ENCODE data around the gene NAA16.
A peak's percentile ranks its signal among the peaks of the same experiment; 100 is the strongest.

Gene NAA16

DNA sequence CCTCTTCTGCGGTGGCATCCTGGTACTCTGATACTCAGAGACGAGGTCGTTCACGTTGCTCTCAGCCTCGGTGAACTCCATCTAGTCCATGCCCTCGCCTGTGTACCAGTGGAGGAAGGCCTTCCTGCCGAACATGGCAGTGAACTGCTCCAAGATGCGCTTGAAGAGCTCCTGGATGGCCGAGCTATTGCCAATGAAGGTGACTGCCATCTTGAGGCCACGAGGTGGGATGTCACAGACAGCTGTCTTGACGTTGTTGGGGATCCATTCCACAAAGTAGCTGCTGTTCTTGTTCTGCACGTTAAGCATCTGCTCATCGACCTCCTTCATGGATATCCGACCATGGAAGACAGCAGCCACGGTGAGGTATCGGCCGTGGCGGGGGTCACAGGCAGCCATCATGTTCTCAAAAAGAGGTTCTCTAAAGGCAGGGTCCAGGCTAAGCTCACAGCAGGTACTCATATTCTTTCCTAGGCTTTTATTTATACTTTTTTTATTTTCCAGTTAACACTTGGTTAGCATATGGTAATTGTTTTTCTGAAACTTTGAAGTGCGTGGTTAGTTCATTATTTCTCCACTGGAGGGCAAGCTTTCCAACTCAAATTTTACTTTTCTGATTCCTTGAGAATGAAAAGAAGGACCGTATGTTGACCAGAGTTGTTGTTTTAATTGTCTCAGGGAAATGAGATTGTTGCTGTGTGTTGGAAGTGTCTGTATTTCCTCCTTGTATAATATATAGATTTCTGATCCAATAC lies 73.9 kb downstream of the NAA16 start:
- H3K4me3 ChIP-seq (ENCODE audit: low read depth, low read length), result no peak overlapping the region
- peak; percentile 21 for DNase-seq (ENCODE audit: low read depth)
- TF ChIP-seq, protein P1, sequence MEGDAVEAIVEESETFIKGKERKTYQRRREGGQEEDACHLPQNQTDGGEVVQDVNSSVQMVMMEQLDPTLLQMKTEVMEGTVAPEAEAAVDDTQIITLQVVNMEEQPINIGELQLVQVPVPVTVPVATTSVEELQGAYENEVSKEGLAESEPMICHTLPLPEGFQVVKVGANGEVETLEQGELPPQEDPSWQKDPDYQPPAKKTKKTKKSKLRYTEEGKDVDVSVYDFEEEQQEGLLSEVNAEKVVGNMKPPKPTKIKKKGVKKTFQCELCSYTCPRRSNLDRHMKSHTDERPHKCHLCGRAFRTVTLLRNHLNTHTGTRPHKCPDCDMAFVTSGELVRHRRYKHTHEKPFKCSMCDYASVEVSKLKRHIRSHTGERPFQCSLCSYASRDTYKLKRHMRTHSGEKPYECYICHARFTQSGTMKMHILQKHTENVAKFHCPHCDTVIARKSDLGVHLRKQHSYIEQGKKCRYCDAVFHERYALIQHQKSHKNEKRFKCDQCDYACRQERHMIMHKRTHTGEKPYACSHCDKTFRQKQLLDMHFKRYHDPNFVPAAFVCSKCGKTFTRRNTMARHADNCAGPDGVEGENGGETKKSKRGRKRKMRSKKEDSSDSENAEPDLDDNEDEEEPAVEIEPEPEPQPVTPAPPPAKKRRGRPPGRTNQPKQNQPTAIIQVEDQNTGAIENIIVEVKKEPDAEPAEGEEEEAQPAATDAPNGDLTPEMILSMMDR (IDR thresholded peaks at IDR 0.05; ENCODE audit: low read depth, low read length), result peak; percentile 37
- no peak for TF ChIP-seq POLR2A (IDR thresholded peaks at IDR 0.05; ENCODE audit: extremely low read depth, insufficient read length)

DNA sequence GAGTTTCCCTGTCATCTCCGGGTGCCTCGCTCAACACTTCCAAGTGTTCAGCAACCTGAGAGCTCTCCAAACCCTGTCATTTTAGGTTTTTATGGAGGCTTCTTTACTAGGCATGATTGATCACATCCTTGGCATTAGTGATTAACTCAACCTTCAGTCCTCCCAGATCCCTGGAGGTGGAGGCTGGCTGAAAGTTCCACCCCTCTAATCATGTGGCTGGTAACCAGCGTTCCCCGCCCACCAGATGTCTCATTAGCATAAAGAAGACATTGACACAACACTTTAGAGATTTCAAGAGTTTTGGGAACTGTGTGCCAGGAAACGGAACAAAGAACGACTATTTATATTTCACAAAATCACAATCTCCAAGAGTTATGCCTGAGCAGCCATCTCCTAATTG lies 75.1 kb downstream of the NAA16 start:
- TF ChIP-seq MYC (IDR thresholded peaks at IDR 0.05; ENCODE audit: low read depth, low read length) (no peak), POLR2A (IDR thresholded peaks at IDR 0.05; ENCODE audit: extremely low read depth, insufficient read length) (no peak)
- TF ChIP-seq, protein P2, sequence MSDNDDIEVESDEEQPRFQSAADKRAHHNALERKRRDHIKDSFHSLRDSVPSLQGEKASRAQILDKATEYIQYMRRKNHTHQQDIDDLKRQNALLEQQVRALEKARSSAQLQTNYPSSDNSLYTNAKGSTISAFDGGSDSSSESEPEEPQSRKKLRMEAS (IDR thresholded peaks at IDR 0.05; ENCODE audit: low read depth, low read length), result no peak
- TF ChIP-seq, protein P1 (IDR thresholded peaks at IDR 0.05; ENCODE audit: low read depth, low read length), result no peak
- DNase-seq (ENCODE audit: low read depth), result no peak

GRCh38 chr13:41387576-41387975 lies 76.5 kb downstream of the NAA16 start:
- H3K4me3 ChIP-seq (ENCODE audit: low read depth, low read length), result no peak overlapping the region
- no peak for DNase-seq (ENCODE audit: low read depth)
- TF ChIP-seq, protein P2 (IDR thresholded peaks at IDR 0.05; ENCODE audit: low read depth, low read length), result no peak
- TF ChIP-seq, protein P1 (IDR thresholded peaks at IDR 0.05; ENCODE audit: low read depth, low read length), result no peak
- TF ChIP-seq MYC (IDR thresholded peaks at IDR 0.05; ENCODE audit: low read depth, low read length) (no peak), POLR2A (IDR thresholded peaks at IDR 0.05; ENCODE audit: extremely low read depth, insufficient read length) (no peak)

More for the DNA sequence above, 75.1 kb downstream of the NAA16 start:
- no peak overlapping the region for H3K4me3 ChIP-seq (ENCODE audit: low read depth, low read length)

DNA sequence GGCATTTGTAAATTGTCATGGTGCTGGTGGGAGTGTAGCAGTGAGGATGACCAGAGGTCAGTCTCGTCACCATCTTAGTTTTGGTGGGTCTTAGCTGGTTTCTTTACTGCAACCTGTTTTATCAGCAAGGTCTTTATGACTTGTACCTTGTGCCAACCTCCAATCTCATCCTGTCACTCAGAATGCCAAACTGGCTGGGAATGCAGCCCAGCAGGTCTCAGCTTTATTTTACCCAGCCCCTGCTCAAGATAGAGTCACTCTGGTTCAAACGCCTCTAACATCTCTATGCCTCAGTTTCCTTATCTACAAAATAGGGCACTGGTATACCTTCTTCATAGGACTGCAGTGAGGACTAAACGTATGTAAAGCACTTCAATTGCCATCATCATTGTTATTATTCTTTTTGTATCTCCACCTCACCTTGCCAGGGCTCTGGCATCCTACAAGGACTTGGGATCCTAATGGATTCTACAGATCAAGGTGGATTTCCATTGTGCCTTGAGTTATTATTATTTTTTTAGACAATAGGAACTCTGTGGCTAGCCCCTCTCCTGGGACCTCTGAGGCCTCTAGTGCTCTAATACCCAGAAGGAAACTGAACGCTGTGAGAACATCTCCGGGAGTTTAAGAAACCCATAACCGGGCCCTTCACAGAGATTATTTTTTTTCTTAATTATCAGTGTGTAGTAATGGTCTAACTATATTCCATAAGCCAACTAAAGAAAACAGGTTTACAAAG lies 77.2 kb downstream of the NAA16 start:
- no peak overlapping the region for H3K4me3 ChIP-seq (ENCODE audit: low read depth, low read length)
- TF ChIP-seq MYC (IDR thresholded peaks at IDR 0.05; ENCODE audit: low read depth, low read length), result no peak
- TF ChIP-seq, protein P1 (IDR thresholded peaks at IDR 0.05; ENCODE audit: low read depth, low read length), result no peak
- no peak for TF ChIP-seq POLR2A (IDR thresholded peaks at IDR 0.05; ENCODE audit: extremely low read depth, insufficient read length)
- TF ChIP-seq, protein P2 (IDR thresholded peaks at IDR 0.05; ENCODE audit: low read depth, low read length), result no peak
- no peak for DNase-seq (ENCODE audit: low read depth)

GRCh38 chr13:41389580-41389979 lies 78.5 kb downstream of the NAA16 start:
- H3K4me3 ChIP-seq (ENCODE audit: low read depth, low read length), result no peak overlapping the region
- TF ChIP-seq POLR2A (IDR thresholded peaks at IDR 0.05; ENCODE audit: extremely low read depth, insufficient read length) (no peak), MYC (IDR thresholded peaks at IDR 0.05; ENCODE audit: low read depth, low read length) (0 out of 2 replicates have a peak, but pooled peaks have one; percentile 12)
- TF ChIP-seq, protein P1 (IDR thresholded peaks at IDR 0.05; ENCODE audit: low read depth, low read length), result no peak
- TF ChIP-seq, protein P2 (IDR thresholded peaks at IDR 0.05; ENCODE audit: low read depth, low read length), result 0 out of 2 replicates have a peak, but pooled peaks have one; percentile 7
- peak; percentile 56 for DNase-seq (ENCODE audit: low read depth)

Measured in NB4 (cell line).